ENCODE measurements around the gene WDR38.

The WDR38 gene

GRCh38 chr9:124852829-124853531, at the start of gene WDR38:
TSS of gene WDR38 (plus strand) at chr9:124853460. CDS start at chr9:124853532, 72 bp downstream.
- DNase-seq = peak; percentile 44 to 50

- DNase-seq = no peak
Measured at GRCh38 chr9:124803911-124804310, 49.3 kb upstream of the WDR38 start.

- no peak for DNase-seq
Measured at GRCh38 chr9:124805186-124805585, 48.1 kb upstream of the WDR38 start.

- no peak for DNase-seq
Measured at GRCh38 chr9:124808246-124808956, 44.9 kb upstream of the WDR38 start.

- no peak for DNase-seq
Measured at GRCh38 chr9:124809211-124809610, 44.0 kb upstream of the WDR38 start.

GRCh38 chr9:124809741-124810500, 43.3 kb upstream of the WDR38 start:
- no peak for DNase-seq

GRCh38 chr9:124810663-124811355, 42.5 kb upstream of the WDR38 start:
- DNase-seq = no peak

GRCh38 chr9:124812441-124812876, 40.8 kb upstream of the WDR38 start:
- no peak for DNase-seq

GRCh38 chr9:124813041-124813440, 40.2 kb upstream of the WDR38 start:
- DNase-seq = no peak

GRCh38 chr9:124813501-124814163, 39.6 kb upstream of the WDR38 start:
- DNase-seq = no peak

- no peak for DNase-seq
Measured at GRCh38 chr9:124814164-124814535, 39.1 kb upstream of the WDR38 start.

GRCh38 chr9:124815601-124816000, 37.7 kb upstream of the WDR38 start:
- DNase-seq = no peak

GRCh38 chr9:124818431-124819281, 34.6 kb upstream of the WDR38 start:
- no peak for DNase-seq

GRCh38 chr9:124820698-124821623, 32.3 kb upstream of the WDR38 start:
- no peak for DNase-seq

- no peak for DNase-seq
Measured at GRCh38 chr9:124828489-124829333, 24.5 kb upstream of the WDR38 start.

GRCh38 chr9:124829334-124829669, 24.0 kb upstream of the WDR38 start:
- no peak for DNase-seq

GRCh38 chr9:124830593-124830992, 22.7 kb upstream of the WDR38 start:
- DNase-seq = no peak

GRCh38 chr9:124831642-124832364, 21.5 kb upstream of the WDR38 start:
- DNase-seq = no peak

GRCh38 chr9:124834591-124834990, 18.7 kb upstream of the WDR38 start:
- no peak for DNase-seq
